ENCODE data around the gene DNMT3L.
"Not testable (repeated sequence)": the region's sequence is repeated elsewhere in the genome, so short reads cannot be mapped to it uniquely, and the experiment has no call there.

The DNMT3L gene

DNA sequence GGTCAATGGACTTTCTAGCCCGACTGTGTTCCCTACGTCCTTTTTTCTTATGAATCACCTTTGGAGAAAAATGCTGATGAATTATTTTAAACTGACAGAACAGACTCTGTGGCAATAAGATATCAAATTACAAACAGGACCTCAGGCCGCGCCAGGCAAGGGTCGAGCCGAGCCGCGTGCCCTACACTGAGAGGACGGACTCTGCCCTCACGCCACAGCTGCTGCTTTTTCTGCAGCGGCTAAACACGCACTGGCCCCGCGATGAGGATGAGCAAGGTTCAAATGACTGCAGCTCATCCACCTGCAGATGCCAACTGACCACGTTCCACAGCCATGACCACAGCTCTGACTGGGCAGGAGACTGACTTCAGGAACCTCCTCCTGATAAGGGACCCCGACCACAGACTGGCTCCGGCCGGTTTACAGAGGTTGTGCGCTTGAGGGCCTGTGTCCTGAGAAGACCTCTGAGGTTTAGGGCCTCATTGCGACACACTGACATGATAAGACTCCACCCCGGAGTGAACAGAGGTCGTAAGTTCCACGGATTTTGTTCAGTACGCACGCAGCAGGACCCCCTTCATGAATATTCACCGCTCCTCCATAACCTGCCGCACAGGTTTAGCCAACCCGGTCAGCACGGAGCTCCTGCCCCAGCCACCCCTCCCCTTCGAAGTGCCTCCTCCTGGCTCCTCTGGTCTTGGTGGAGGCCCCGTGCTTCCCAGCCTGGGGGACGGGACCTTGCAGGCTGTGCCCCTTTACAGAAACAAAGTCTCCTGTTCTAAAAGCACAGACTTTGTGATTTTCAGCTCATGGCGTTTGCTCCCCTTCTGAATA lies 12.3 kb downstream of the DNMT3L start:
- FAIRE-seq = peak; percentile 96
- DNase-seq (ENCODE audit: insufficient read length, low spot score) = not testable (repeated sequence)

DNA sequence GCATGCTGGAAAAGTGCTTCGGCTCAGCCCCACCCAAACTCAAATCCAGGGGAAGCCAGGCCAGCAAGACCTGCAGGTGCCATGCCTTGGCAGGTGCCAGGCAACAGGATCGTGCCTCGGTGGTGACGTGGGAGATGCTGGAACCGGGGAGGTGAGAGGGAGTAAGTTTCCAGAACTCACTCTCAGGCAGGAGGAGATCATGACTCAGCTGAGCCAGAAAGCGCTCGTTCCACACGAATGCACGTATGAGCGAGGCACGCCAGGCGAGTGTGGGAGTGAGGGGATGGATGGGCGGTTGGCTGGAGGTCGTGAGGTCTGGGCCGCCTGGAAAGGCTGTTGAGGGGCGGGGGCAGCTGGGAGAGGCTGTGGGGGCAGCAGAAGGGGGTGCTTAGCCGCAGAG lies 13.8 kb downstream of the DNMT3L start:
- DNase-seq (ENCODE audit: insufficient read length, low spot score); FAIRE-seq: not testable (repeated sequence)

DNA sequence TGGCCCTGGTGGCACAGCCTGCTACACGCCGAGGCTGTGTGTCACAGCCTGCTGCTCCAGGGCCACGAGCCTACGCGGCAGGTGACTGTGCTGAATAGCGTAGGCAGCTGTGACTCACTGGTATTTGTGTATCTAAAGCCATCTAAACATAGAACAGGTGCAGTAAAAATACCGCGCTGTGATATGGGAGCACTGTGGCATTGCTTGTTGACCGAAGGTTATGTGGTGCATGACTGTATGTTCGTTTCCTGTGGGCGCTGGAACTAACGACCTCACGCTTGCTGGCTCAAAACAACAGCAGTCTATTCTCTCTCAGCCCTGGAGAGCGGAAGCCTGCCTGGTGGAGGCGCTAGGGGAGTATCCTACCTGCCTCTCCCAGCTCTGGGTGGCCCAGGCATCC lies 17.7 kb downstream of the DNMT3L start:
- not testable (repeated sequence) for FAIRE-seq; DNase-seq (ENCODE audit: insufficient read length, low spot score)

DNA sequence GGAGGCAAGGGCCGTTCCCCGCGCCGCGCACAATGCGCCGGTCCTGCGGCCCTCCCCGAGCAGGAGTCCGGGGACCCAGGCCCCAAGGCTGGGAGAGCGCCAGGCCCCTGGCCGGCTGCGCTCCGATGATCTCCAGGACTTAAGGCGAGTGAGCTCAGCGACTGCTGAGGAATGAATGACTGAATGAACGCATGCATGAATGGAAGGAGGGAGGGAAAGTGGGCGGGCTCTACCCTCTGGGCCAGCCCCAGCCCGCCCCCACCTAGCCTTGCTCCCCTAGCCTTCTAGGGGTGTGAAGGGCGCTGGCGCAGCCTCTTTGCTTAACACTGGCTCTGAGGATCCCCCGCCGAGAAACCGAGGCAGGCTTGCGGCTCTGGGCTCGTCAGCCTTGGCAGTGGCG lies 20.4 kb downstream of the DNMT3L start:
- not testable (repeated sequence) for DNase-seq (ENCODE audit: insufficient read length, low spot score); FAIRE-seq

DNA sequence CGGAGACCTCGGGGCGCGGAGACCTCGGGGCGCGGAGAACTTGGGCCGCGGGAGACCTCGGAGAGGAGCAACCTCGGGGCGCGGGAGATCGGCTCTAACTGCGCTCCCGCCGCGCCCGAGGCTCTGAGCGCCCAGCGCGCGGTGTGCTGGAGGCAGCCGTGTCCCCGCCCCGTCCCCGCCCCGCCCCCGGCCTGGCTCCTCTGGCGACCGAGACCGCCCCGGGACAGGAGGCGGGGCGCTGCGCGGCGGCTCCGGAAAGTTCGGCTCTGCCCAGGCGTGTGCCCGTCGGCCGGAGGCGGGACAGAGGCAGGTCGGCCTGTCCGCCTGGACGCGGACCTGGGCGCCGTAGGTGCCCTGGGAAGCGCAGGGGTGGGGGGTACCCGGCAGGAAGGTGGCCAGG lies 20.9 kb downstream of the DNMT3L start, which contains the start of gene ICOSLG:
TSS of gene ICOSLG (minus strand) at position 102 of the 400 bp plus-strand sequence. CDS start 126 bp downstream, outside the sequence.
- not testable (repeated sequence) for DNase-seq (ENCODE audit: insufficient read length, low spot score)
- FAIRE-seq = peak; percentile 64

DNA sequence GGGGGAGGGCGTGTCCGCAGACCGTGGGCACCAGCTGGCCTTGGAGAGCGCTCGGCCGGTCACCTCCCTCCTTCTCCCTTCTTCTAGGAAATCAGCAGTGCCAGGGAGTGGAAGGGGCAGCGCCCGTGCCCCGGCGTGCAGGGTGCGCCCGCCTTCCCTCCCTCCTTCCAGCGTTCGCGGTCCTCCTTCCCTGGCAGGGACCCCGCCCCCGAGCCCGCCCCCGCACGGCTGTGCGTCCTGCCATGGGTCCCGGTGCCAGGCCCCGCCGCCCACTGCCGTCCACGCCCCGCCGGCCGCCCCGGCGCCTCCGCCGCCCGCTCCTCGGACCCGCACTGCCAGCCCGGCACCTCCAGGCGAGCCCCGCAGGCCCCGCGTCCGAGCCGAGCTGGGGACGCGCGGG lies 21.3 kb downstream of the DNMT3L start:
- FAIRE-seq = peak; percentile 48
- DNase-seq (ENCODE audit: insufficient read length, low spot score) = not testable (repeated sequence)

DNA sequence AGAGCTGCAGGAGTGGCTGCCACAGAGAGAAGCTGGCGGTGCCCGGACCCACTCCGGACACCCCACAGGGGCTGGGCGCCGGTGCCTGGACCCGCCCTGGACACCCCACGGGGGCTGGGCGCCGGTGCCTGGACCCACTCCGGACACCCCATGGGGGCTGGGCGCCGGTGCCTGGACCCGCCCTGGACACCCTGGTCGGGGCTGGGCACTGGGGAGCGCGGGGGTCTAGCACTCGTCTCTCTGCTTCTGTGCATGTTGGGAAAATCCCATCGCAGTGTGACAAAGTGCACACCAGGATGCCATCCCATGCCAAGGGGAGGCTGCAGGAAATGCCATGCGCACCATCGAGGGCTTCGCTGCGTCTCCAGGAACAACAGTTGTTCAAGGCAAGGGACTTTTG lies 32.1 kb downstream of the DNMT3L start:
- not testable (repeated sequence) for FAIRE-seq

DNA sequence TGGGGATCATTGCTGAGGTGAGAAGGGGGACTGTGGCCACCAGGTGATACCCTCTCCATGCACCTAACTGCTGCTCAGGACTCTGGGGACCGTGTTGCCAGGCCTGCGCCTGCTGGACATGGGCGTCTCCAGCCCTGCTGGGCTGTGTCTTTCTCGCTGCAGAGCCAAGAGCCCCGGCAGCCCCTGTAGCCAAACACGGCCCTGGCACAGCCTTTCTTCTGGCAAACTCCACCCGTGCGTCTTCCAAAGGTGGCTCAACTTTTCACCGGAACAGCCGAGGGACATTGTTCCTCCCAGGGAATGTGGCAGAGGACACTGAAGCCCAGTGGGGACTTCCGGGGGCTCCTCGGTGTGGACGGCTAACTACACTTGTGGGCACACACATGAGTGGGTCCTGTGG lies 33.6 kb downstream of the DNMT3L start:
- FAIRE-seq; DNase-seq (ENCODE audit: insufficient read length, low spot score): not testable (repeated sequence)

More for the DNA sequence above, 32.1 kb downstream of the DNMT3L start:
- DNase-seq (ENCODE audit: insufficient read length, low spot score) = not testable (repeated sequence)

DNA sequence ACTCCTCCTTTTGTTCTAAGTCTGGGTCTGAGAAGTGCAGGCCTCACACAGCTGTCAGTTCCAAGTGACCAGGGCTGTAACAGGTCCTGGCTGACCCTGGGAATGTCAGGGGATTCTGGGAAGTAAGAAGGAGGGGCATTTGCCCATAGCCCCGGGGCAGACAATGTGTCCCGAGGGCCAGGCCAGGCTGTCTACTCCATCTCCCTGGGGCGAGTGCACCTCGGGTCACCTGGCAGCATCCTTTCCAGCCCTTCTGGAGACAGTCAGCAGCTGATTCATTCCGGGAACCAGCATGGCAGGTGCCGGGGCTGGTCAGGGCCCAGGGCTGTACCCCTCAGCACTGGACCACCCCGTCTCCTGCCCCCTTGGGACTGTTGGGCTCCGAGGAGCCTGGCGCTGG lies 34.1 kb downstream of the DNMT3L start:
- not testable (repeated sequence) for DNase-seq (ENCODE audit: insufficient read length, low spot score)

DNA sequence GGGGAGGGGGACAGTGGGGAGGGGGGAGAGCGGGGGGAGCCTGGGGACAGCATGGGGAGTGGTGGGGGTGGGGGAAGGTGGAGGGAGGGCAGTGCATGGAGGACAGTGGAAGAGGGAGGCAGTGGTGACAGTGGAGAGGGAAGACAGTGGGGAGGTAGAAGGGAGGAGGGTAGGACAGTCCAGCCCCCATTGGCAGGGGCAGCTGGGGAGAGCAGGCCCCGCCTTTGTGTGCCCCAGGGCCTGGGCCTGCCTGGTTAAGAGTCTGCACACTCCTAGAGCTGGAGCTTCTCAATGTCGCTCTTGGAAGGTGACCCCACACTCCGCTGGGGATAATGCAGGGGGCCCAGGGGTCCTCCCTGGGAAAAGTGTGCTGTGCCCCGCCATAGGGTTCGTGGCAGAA lies 36.1 kb downstream of the DNMT3L start:
- not testable (repeated sequence) for DNase-seq (ENCODE audit: insufficient read length, low spot score); FAIRE-seq

More for the DNA sequence above, 34.1 kb downstream of the DNMT3L start:
- not testable (repeated sequence) for FAIRE-seq

DNA sequence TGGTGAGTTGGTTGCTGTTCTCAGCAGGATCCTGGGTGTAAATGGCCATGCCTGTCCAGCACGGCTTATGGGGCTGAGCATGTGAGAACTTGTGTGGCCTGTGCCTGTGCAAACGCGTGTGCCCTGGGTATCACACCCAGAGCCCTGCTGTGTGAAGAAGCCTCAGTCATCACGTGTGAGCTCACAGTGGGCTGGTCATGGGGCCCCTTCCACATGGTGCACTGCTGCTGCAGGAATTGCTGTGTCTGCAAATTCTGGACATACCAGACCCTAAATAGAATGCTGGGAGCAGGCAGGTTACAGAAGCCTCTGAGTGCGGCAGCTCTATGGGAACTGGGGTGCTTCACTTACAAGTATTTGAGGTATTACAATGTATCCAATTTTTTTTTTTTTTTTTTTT lies 38.4 kb downstream of the DNMT3L start:
- not testable (repeated sequence) for DNase-seq (ENCODE audit: insufficient read length, low spot score); FAIRE-seq

DNA sequence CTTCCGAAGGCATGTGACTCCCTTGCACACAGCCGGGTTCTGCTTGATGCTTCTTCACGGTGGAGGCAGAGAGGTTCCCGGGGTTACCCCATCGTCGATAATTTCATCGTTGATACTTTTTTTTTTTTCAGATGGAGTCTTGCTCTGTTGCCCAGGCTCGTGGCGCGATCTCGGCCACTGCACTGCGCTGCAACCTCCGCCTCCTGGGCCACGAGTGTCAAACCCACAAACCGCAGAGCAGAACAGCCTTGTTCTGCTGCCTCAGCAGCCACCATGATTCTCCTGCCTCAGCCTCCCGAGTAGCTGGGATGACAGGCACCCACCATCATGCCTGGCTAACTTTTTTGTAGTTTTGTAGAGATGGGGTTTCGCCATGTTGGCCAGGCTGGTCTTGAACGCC lies 41.0 kb downstream of the DNMT3L start:
- DNase-seq (ENCODE audit: insufficient read length, low spot score); FAIRE-seq: not testable (repeated sequence)

DNA sequence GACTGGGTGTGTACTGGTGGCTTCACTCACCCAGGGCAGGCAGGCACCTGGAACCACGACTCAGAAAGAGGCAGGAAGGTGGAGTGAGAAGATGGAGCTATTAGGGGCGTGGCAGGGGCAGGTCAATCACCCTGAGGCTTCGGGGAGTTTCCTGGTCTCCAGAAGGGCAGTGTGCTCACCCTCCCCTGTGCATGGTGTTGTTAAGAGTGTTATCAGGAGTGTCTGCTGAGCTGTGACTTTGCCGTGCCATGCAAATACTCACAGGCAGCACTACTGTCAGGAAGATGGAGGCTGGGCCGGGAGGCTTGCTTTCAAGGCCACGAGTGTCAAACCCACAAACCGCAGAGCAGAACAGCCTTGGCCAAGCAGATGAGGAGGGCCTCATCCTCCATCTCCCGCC lies 43.2 kb downstream of the DNMT3L start:
- DNase-seq (ENCODE audit: insufficient read length, low spot score); FAIRE-seq: not testable (repeated sequence)

DNA sequence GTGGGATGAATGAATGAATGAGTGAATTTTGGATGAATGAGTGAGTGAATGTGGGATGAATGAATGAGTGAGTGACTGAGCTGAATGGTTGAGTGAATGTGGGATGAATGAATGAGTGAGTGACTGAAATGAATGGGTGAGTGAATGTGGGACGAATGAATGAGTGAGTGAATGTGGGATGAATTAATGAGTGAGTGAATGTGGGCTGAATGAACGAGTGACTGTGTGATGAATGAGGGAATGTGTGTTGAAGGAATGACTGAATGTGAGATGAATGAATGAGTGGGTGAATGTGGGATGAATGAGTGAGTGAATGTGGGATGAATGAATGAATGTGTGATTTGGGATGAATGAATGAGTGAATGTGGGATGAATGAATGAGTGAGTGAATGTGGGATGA lies 49.7 kb downstream of the DNMT3L start:
- FAIRE-seq; DNase-seq (ENCODE audit: insufficient read length, low spot score): not testable (repeated sequence)

DNA sequence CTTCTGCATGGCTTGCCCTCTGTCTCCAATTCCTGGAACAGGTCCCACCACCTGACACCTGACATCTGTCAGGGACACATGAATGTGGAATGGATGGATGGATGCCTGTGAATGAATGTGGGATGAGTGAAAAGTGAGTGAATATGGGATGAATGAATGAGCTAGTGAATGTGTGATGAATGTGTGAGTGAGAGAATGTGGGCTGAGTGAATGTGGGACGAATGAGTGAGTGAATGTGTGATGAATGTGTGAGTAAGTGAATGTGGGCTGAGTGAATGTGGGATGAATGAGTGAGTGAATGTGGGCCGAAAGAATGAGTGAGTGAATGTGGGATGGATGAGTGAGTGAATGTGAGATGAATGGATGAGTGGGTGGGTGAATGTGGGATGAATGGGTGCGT lies 50.1 kb downstream of the DNMT3L start:
- FAIRE-seq; DNase-seq (ENCODE audit: insufficient read length, low spot score): not testable (repeated sequence)

DNA sequence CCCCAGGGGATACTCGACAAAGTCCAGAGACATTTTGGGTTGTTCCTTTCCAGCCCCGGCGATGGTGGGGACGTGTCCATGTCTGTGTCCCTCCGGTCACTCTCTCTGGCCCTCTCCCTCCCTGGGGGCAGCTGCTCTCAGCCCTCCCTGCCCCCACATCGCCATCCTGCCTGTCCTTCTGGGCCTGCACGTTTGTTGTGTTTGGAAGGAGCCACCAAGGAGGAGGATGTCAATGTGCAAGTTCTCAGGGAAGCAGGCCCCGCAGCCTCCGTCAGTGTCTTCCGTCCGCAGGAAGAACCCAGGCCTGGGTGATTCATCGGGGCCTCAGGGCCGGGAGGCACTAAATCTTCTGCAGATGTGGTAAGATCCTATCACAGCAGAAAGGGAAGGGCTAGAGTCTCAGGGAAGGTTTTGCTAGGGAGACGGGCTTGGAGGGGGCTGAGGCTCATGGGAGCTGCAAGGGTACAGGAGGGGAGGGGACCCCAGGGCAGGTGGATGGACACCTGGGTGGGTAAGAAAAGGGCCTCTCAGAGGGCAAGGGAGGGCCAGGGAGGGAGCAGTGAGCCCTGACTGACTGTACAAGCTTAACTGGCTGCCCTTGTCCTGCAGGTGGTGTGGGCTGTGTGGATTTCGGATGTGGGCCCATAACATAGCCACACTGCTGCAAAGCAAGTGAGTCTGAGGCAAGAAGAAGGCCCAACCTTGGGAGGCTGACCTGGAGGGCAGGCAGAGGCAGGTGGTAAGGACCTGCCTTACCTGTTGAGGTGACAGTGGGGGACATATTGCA lies 53.6 kb downstream of the DNMT3L start:
- DNase-seq (ENCODE audit: insufficient read length, low spot score) = not testable (repeated sequence)
- FAIRE-seq = peak; percentile 74

DNA sequence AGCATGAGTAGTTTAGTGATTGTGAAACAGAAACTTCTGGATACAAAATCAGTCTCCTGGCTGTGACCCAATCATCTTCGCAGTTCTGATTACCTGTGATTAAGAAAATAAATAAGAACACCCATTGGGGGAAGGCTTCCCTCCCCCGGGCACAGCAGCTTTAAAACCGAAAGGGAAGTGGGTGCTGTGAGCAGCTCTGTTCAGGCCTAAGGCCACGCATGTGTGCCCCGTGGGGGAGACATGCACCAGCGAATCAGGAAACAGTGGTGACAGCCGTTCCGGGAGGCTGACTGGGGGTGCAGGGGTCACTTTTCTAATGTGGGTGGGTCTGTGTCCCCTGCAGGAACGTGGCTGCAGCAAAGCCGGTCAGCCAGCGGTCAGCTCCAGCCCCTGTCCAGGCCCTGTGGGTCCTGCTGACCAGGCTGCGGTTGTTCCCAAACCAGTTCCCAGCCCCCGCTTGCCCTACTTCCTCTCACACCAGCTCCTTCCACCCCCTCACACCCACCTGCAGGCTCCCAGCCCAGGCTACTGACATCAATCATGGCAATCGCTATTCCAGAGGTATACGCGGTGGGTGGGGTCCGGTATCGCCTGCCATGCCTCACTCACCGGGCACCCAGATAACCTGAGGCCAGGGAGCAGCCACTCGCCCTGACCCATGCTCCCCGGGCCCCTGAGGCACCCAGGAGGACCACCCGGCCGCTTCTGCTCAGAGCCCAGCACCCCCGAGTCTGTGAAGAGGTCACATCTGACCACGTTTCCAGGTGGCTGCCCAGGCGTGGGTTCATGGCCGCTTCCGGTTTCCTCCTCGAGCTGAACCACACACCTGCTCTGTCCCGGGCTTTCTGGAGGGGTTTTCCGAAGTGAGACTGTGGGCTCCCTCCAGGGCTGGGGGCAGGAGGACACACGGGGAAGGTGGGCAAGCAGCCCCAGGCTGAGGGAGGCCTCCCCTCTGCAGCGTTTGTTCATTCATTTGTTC lies 54.7 kb downstream of the DNMT3L start:
- not testable (repeated sequence) for DNase-seq (ENCODE audit: insufficient read length, low spot score); FAIRE-seq

DNA sequence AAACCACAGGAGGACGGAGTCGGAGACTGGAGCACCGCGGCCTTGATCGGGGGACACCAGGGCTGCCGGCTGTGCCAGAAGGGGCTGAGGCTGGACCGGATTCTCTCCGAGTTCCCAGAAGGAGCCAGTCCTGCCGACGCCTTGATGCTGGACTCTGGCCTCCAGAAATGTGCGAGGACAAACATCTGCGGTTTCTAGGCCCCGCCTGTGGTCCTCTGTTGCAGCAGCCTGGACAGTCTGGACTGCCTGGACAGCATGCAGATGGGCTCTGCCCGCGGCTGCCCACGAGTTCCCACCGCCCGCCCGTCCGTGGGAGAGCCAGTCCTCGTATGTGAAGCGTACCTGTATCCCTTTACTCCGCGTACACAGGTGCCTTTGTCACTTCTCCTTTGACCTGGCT lies 55.5 kb downstream of the DNMT3L start:
- not testable (repeated sequence) for DNase-seq (ENCODE audit: insufficient read length, low spot score); FAIRE-seq

DNA sequence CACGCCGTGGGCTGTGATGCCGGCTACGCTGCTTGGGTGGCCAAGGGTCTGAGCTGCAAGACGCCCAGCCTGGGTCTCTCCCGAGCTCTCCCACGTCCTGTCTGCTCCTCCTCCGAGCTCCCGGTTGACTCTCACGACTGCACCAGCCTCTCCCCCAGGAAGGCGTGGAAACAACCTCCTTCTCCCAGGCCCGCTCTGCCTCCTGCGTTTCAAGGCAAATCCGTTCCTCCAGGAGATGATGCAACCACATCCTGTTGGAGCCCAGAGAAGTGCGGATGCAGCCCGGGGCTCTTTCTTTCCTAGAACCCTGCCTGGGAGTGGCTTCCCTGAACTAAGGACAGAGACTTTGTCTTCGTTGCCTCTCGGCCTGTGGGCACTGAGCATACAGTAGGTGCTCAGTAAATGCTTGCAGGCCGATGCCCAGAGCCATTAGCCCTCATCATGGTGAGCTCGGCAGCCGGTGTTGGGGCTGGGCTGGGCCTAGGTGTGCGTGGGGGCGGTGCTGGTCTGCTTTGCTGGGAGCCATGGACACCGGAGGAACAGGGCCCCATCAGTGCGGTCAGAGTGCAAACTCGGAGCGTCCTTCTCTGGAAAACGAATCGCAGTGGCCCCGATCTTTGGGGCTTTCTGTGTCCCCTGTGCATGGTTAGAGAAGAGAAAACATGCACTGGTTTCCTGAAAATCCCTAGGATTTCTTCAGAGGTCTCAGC lies 59.0 kb downstream of the DNMT3L start:
- peak; percentile 58 for FAIRE-seq
- DNase-seq (ENCODE audit: insufficient read length, low spot score) = not testable (repeated sequence)

Measured in HTR-8/SVneo (cell line).